HepG2 (cell line): ENCODE data around the gene KRT27. TPM values are rescaled to one million over a fixed set of nuclear protein-coding genes. Genes with fewer than 3 reads are reported as not detected.

ENCODE experiments used
- NCOA2 ChIP-seq: sonication (generic); formaldehyde crosslinking; IDR thresholded peaks from 2 replicates; pipeline ENCODE4 v1.8.0; 2022; ENCODE audit warnings: inconsistent platforms
- REL ChIP-seq: sonication (generic); formaldehyde crosslinking; conservative IDR thresholded peaks from 2 replicates; pipeline ENCODE4 v1.8.0; 2022; ENCODE audit warnings: mild to moderate bottlenecking, missing genetic modification reagents, moderate library complexity
- ZFYVE20 ChIP-seq: sonication (generic); formaldehyde crosslinking; IDR thresholded peaks from 2 replicates; pipeline ENCODE4 v1.8.0; 2023; ENCODE audit warnings: low read depth, mild to moderate bottlenecking, moderate library complexity, missing genetic modification reagents, borderline replicate concordance
- ZKSCAN5 ChIP-seq: sonication (generic); formaldehyde crosslinking; IDR thresholded peaks from 2 replicates; pipeline ENCODE4 v1.5.1; 2020; ENCODE audit warnings: mild to moderate bottlenecking, missing genetic modification reagents
- ZNF296 ChIP-seq: sonication (generic); formaldehyde crosslinking; conservative IDR thresholded peaks from 2 replicates; pipeline ENCODE4 v1.5.0; 2020; ENCODE audit warnings: mild to moderate bottlenecking, missing genetic modification reagents
- ZNF329 ChIP-seq: sonication (generic); formaldehyde crosslinking; IDR thresholded peaks from 2 replicates; pipeline ENCODE4 v1.9.0; 2021; ENCODE audit warnings: low read depth, mild to moderate bottlenecking, missing genetic modification reagents
- ZNF431 ChIP-seq: sonication (generic); formaldehyde crosslinking; IDR thresholded peaks from 2 replicates; pipeline ENCODE4 v1.9.0; 2022; ENCODE audit warnings: missing genetic modification reagents, low read depth, mild to moderate bottlenecking, borderline replicate concordance
- ZNF496 ChIP-seq: sonication (generic); formaldehyde crosslinking; IDR thresholded peaks from 2 replicates; pipeline ENCODE4 v1.8.1; 2023; ENCODE audit warnings: mild to moderate bottlenecking, moderate library complexity, missing genetic modification reagents; ENCODE audit not compliant: insufficient replicate concordance
- ZNF614 ChIP-seq: IDR thresholded peaks from 2 replicates; pipeline ENCODE4 v1.6.1; 2018; ENCODE audit warnings: missing biosample characterization, missing genetic modification reagents, inconsistent platforms, borderline replicate concordance
- ZSCAN21 ChIP-seq: sonication (generic); formaldehyde crosslinking; IDR thresholded peaks from 2 replicates; pipeline ENCODE4 v1.8.0; 2022; ENCODE audit warnings: mild to moderate bottlenecking, missing genetic modification reagents, moderate library complexity, borderline replicate concordance
- polyA plus RNA-seq, 8 experiments: library from polyadenylated mRNA; depleted of rRNA in 3 of 8; stranded (reverse) in 7 of 8; unstranded in 1 of 8; fragments of >200 nt; fragmentation: Illumina TruSeq in 4 of 8; extraction: Trizol in 4 of 8; gene quantifications; 2 replicates each; pipeline versions ENCODE4 v1.2.1 to v1.2.3, GENCODE V29; 2011 to 2016; ENCODE audit warnings: low read depth in 4 of 8, missing spikeins in 1 of 8, mixed read lengths in 1 of 8; ENCODE audit not compliant: insufficient read depth in 1 of 8
- total RNA-seq, 5 experiments: library from RNA; depleted of rRNA; stranded (reverse); fragments of >200 nt; fragmentation: Illumina TruSeq; extraction: Trizol; gene quantifications; 2 replicates each; pipeline ENCODE4 v1.2.3, GENCODE V29; 2016; ENCODE audit warnings: low read depth in 1 of 5
- TF ChIP-seq, protein P1 (sequence below): sonication (generic); formaldehyde crosslinking; IDR thresholded peaks from 2 replicates; pipeline ENCODE4 v1.8.1; 2023; ENCODE audit warnings: missing genetic modification reagents, inconsistent platforms, borderline replicate concordance
- TF ChIP-seq, protein P2 (sequence below): sonication (generic); formaldehyde crosslinking; IDR thresholded peaks from 2 replicates; pipeline ENCODE4 v1.4.0; 2020; ENCODE audit warnings: missing genetic modification reagents, low read depth, mild to moderate bottlenecking, borderline replicate concordance
- TF ChIP-seq, protein P3 (sequence below), 2 experiments: fragments of 450-650 bp in 1 of 2; sonication (generic) in 1 of 2; formaldehyde crosslinking in 1 of 2; IDR thresholded peaks; 2 replicates each; pipeline versions ENCODE4 v1.6.1 to v1.8.0; 2016 to 2022; ENCODE audit warnings: antibody characterized with exemption in 1 of 2, mild to moderate bottlenecking in 1 of 2, missing genetic modification reagents in 1 of 2
- TF ChIP-seq, protein P4 (sequence below): sonication (generic); formaldehyde crosslinking; conservative IDR thresholded peaks from 2 replicates; pipeline ENCODE4 v1.8.0; 2022; ENCODE audit warnings: missing genetic modification reagents

Gene KRT27
- total and polyA plus RNA-seq, 2 of the 13 experiments (the other 11 are each of a cell fraction or from before 2014, with no cell fraction given) = not detected

DNA sequence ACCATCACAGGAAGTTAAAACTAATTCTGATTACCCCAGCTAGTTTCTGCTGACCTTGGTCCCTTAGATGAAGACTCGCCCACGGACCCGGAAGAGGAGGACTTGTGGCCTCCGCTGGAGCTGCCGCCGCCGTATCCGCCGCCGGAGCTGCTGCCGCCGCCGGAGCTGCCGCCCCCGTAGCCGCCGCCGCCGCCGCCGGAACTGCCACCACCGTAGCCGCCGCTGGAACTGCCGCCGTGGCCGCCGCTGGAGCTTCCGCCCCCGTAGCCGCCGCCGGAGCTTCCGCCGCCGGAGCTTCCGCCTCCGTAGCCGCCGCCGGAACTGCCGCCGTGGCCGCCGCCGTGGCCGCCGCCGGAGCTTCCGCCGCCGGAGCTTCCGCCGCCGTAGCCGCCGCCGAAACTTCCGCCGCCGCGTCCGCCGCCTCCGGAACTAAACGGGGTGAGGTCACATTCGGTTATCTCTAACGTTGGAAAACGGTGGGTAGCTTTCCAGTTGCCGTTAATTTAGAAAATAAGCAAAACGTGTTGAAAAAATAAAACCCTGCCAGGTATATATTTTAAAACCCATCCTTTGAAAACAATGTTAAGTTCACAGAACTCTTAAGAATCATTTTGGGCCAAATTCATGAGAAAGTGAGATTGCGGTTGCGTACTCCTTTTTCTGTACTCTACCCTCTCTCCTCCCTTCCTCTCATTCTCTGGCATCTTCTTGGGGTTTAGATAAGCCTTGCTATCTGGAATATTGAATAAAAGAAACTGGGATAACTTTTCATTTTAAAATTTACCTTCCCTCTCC, 36.6 kb upstream of the KRT27 start (continued):
- TF ChIP-seq REL (CRISPR knock-in tag) (no peak), ZFYVE20 (no peak), ZNF329 (CRISPR knock-in tag) (0 out of 2 replicates have a peak, but pooled peaks have one; percentile 34), ZSCAN21 (CRISPR knock-in tag) (peak; percentile 65; the same call in 1 of the 2 replicates), ZNF496 (CRISPR knock-in tag) (no peak), ZNF614 (CRISPR knock-in tag) (no peak), ZNF431 (CRISPR knock-in tag) (peak; percentile 24; the same call in 1 of the 2 replicates), ZKSCAN5 (no peak), ZNF296 (CRISPR knock-in tag) (no peak), NCOA2 (CRISPR knock-in tag) (no peak; the same call in 1 of the 2 replicates)
- TF ChIP-seq, protein P1, sequence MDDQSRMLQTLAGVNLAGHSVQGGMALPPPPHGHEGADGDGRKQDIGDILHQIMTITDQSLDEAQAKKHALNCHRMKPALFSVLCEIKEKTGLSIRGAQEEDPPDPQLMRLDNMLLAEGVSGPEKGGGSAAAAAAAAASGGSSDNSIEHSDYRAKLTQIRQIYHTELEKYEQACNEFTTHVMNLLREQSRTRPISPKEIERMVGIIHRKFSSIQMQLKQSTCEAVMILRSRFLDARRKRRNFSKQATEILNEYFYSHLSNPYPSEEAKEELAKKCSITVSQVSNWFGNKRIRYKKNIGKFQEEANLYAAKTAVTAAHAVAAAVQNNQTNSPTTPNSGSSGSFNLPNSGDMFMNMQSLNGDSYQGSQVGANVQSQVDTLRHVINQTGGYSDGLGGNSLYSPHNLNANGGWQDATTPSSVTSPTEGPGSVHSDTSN (CRISPR knock-in tag) = 0 out of 2 replicates have a peak, but pooled peaks have one; percentile 30
- TF ChIP-seq, protein P2, sequence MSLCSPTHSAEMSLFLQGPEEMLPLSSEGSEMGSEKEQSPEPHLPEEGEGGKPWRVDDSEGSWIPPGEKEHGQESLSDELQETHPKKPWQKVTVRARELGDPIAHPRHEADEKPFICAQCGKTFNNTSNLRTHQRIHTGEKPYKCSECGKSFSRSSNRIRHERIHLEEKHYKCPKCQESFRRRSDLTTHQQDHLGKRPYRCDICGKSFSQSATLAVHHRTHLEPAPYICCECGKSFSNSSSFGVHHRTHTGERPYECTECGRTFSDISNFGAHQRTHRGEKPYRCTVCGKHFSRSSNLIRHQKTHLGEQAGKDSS (CRISPR knock-in tag) = no peak
- TF ChIP-seq, protein P3, sequence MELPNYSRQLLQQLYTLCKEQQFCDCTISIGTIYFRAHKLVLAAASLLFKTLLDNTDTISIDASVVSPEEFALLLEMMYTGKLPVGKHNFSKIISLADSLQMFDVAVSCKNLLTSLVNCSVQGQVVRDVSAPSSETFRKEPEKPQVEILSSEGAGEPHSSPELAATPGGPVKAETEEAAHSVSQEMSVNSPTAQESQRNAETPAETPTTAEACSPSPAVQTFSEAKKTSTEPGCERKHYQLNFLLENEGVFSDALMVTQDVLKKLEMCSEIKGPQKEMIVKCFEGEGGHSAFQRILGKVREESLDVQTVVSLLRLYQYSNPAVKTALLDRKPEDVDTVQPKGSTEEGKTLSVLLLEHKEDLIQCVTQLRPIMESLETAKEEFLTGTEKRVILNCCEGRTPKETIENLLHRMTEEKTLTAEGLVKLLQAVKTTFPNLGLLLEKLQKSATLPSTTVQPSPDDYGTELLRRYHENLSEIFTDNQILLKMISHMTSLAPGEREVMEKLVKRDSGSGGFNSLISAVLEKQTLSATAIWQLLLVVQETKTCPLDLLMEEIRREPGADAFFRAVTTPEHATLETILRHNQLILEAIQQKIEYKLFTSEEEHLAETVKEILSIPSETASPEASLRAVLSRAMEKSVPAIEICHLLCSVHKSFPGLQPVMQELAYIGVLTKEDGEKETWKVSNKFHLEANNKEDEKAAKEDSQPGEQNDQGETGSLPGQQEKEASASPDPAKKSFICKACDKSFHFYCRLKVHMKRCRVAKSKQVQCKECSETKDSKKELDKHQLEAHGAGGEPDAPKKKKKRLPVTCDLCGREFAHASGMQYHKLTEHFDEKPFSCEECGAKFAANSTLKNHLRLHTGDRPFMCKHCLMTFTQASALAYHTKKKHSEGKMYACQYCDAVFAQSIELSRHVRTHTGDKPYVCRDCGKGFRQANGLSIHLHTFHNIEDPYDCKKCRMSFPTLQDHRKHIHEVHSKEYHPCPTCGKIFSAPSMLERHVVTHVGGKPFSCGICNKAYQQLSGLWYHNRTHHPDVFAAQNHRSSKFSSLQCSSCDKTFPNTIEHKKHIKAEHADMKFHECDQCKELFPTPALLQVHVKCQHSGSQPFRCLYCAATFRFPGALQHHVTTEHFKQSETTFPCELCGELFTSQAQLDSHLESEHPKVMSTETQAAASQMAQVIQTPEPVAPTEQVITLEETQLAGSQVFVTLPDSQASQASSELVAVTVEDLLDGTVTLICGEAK (IDR thresholded peaks at IDR 0.05) = no peak
- TF ChIP-seq, protein P3 (CRISPR knock-in tag; IDR thresholded peaks at IDR 0.05) = no peak
- TF ChIP-seq, protein P4, sequence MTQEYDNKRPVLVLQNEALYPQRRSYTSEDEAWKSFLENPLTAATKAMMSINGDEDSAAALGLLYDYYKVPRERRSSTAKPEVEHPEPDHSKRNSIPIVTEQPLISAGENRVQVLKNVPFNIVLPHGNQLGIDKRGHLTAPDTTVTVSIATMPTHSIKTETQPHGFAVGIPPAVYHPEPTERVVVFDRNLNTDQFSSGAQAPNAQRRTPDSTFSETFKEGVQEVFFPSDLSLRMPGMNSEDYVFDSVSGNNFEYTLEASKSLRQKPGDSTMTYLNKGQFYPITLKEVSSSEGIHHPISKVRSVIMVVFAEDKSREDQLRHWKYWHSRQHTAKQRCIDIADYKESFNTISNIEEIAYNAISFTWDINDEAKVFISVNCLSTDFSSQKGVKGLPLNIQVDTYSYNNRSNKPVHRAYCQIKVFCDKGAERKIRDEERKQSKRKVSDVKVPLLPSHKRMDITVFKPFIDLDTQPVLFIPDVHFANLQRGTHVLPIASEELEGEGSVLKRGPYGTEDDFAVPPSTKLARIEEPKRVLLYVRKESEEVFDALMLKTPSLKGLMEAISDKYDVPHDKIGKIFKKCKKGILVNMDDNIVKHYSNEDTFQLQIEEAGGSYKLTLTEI (CRISPR knock-in tag) = no peak
